H7 (cell line): ENCODE measurements around the gene RSBN1L. TPM values are rescaled to one million over a fixed set of nuclear protein-coding genes. Genes with fewer than 3 reads are reported as not detected.

Experiments
- DNase-seq: peaks from one replicate; pipeline ENCODE4 v3.0.0; 2012
- H3K27me3 ChIP-seq: 2 replicates; pipeline ENCODE4 v1.6.0; 2011; ENCODE audit warnings: mild to moderate bottlenecking, low read length; ENCODE audit not compliant: control insufficient read depth, insufficient read depth
- H3K36me3 ChIP-seq: replicated peaks from 2 replicates; pipeline ENCODE4 v1.5.1; 2011; ENCODE audit warnings: low read length; ENCODE audit not compliant: control insufficient read depth, insufficient read depth
- H3K4me3 ChIP-seq: 2 replicates; pipeline ENCODE4 v1.5.1; 2011; ENCODE audit warnings: low read depth, mild to moderate bottlenecking, control low read depth, low read length, moderate library complexity; ENCODE audit not compliant: insufficient read depth
- total RNA-seq: library from RNA; depleted of rRNA; stranded (reverse); fragments of >200 nt; shearing (Covaris generic); gene quantifications from 2 replicates; pipeline ENCODE4 v1.2.3, GENCODE V29; 2014

RSBN1L gene
- total RNA-seq, 1 experiment from 2014 or later, result 12.6 TPM

GRCh38 chr7:77808517-77808916, 112.3 kb downstream of the RSBN1L start:
- Histone ChIP-seq H3K27me3 (no peaks in the 10 kb centered on the region), H3K36me3 (no peaks in the 10 kb centered on the region), H3K4me3 (no peak overlapping the region)
- DNase-seq, result no peak

GRCh38 chr7:77811516-77812289, 115.4 kb downstream of the RSBN1L start:
- no peaks in the 10 kb centered on the region for H3K27me3 ChIP-seq
- no peak overlapping the region for H3K4me3 ChIP-seq
- H3K36me3 ChIP-seq, result no peaks in the 10 kb centered on the region
- DNase-seq, result no peak

GRCh38 chr7:77812290-77812685, 116.0 kb downstream of the RSBN1L start:
- no peak overlapping the region for H3K4me3 ChIP-seq
- H3K36me3 ChIP-seq, result no peaks in the 10 kb centered on the region
- DNase-seq, result no peak
- no peaks in the 10 kb centered on the region for H3K27me3 ChIP-seq

DNA sequence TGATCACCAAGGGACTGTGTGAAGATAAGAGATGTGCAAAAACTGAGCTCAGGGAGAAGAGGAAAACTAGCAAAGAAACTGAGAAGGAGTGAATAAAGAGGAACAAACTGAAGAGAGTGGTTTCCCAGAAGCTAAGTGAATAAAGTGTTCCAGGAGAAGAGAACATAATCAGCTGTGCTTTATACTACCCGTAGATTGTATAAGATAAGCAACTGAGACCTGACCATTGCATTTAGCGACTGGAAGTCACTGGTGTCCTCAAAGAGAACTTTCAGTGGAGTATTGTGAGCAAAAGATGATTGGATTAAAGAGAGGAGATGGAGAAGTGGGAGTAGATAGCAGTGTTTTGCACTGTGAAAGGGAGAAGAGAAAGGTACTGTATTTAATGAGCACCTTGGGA, 116.9 kb downstream of the RSBN1L start:
- no peak for DNase-seq
- Histone ChIP-seq H3K36me3 (no peaks in the 10 kb centered on the region), H3K27me3 (no peaks in the 10 kb centered on the region), H3K4me3 (no peak overlapping the region)

DNA sequence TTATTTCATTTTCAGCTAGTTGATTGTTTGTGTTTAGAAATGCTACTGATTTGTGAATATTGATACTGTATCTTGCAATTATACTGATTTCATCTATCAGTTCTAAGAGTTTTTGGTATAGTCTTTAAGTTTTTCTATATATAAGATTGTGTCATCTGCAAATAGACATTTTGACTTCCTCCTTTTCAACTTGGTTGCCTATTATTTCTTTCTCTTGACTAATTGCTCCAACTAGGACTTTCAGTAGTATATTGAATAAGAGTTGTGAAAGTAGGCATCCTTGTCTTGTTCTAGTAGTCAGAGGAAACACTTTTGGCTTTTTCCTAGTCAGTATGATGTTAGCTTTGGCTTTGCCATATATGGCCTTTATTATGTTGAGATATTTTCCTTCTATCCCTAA, 122.8 kb downstream of the RSBN1L start:
- no peaks in the 10 kb centered on the region for H3K36me3 ChIP-seq
- DNase-seq, result no peak
- no peaks in the 10 kb centered on the region for H3K27me3 ChIP-seq
- no peak overlapping the region for H3K4me3 ChIP-seq

GRCh38 chr7:77820967-77821366, 124.7 kb downstream of the RSBN1L start:
- no peak overlapping the region for H3K4me3 ChIP-seq
- no peaks in the 10 kb centered on the region for H3K36me3 ChIP-seq
- DNase-seq, result no peak
- H3K27me3 ChIP-seq, result no peaks in the 10 kb centered on the region

- H3K27me3 ChIP-seq, result no peaks in the 10 kb centered on the region
- H3K4me3 ChIP-seq, result no peak overlapping the region
- no peaks in the 10 kb centered on the region for H3K36me3 ChIP-seq
- no peak for DNase-seq
Measured at GRCh38 chr7:77822269-77822668, 126.0 kb downstream of the RSBN1L start.

GRCh38 chr7:77823787-77824186, 127.5 kb downstream of the RSBN1L start:
- H3K36me3 ChIP-seq, result no peaks in the 10 kb centered on the region
- no peaks in the 10 kb centered on the region for H3K27me3 ChIP-seq
- no peak overlapping the region for H3K4me3 ChIP-seq
- no peak for DNase-seq

DNA sequence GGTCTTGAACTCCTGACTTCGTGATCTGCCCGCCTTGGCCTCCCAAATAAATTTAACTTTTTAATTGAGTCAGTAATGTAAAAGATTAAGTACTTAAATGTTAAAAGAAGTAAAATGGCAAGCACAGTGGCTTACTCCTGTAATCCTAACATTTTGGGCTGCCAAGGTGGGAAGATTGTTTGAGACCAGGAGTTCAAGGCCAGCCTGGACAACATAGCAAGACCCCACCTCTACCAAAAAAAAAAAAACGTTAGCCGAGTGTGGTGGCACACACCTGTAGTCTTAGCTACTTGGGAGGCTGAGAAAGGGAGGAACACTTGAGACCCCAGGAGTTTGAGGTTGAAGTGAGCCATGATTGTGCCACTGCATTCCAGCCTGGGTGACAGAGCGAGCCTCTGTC, 128.4 kb downstream of the RSBN1L start:
- DNase-seq, result no peak
- Histone ChIP-seq H3K27me3 (no peaks in the 10 kb centered on the region), H3K36me3 (no peaks in the 10 kb centered on the region), H3K4me3 (no peak overlapping the region)

- no peaks in the 10 kb centered on the region for H3K27me3 ChIP-seq
- DNase-seq, result no peak
- no peak overlapping the region for H3K4me3 ChIP-seq
- H3K36me3 ChIP-seq, result no peaks in the 10 kb centered on the region
Measured at GRCh38 chr7:77825131-77825530, 128.9 kb downstream of the RSBN1L start.

DNA sequence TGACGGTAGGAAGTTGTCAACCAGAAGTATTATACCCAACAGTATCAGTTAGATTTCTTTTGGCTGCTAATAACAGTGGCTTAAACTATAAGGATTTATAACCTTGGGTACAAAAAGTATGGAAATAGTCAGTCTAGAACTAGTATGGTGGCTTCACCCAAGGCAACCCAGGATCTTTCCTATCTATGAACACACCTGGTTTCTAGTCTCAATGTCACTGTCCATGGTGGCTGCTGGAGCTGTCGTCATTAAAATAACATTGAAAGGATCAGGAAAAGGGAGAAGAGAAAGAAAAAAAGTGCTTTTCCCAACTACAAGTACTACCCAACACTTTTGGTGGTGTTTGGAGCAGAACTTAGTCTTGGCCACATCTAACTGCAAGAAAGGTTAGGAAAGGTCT, 130.0 kb downstream of the RSBN1L start:
- no peak for DNase-seq
- Histone ChIP-seq H3K4me3 (no peak overlapping the region), H3K36me3 (no peaks in the 10 kb centered on the region), H3K27me3 (no peaks in the 10 kb centered on the region)

DNA sequence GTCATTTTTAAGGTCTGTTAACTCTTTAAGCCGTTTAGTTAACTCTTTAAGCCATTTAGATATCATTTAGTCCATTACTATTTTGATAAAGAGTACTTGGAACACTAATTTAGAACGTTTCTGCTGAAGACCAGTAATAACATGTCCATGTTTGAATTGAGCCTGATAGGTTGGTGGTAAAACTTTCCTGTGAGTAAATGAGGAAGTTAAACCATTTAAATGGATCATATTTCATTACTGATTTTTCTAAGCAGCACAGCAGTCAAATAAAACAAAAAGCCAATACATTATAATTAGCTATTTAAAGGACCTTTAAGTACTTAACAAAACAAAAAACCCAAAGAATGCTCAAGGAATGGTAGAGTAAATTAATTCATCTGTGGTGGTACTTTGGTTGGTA, 131.7 kb downstream of the RSBN1L start:
- H3K27me3 ChIP-seq, result no peaks in the 10 kb centered on the region
- H3K36me3 ChIP-seq, result no peaks in the 10 kb centered on the region
- DNase-seq, result no peak
- no peak overlapping the region for H3K4me3 ChIP-seq

DNA sequence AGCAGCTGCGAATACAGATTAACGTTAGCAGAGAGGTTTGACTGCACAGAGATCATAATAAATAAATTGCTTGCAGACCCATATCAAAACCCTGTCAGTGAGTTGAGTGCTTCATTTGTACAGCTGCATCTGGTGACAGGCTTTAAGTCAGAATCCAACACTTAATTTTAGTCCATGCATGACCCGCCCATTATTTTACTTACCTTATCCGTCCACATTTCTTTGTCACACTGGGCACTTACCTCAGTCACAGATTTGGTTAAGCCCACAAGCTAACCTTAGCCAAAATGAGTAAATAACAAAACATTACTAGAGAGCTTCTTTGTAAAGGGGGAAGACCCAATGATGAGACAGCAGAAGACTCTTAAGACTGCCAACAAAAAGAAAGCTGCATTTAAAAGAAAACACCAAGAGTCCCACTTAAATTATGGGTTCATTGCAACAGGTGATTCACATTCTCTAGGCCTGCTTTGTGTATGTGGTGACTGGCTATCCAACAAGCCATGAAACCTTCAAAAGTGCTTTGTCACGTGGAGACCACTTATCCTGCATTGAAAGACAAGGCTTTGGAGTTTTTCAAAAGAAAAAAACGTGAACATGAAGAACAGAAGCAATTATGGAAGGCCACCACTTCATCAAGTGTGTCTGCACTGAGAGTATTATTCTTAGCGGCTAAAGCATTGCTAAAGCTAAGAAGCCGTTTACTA, 134.5 kb downstream of the RSBN1L start:
- no peak overlapping the region for H3K4me3 ChIP-seq
- H3K27me3 ChIP-seq, result no peaks in the 10 kb centered on the region
- H3K36me3 ChIP-seq, result no peaks in the 10 kb centered on the region
- no peak for DNase-seq

DNA sequence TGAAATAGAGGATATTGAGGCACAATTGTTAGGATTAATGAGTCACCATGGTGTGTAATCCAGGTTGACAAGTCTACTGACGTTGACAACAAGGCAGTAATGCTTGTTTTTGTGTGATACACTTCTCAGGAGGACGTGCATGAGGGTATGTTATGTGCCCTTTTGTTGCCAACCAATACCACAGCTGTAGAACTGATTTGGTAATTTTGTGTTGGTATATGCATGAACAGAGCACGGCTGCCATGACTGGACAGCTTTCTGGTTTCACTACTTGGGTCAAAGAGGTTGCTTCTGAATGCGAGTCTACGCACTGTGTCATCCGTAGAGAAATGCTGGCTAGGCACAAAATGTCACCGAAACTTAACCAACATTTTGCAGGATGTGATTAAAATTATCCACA, 135.2 kb downstream of the RSBN1L start:
- DNase-seq, result no peak
- Histone ChIP-seq H3K27me3 (no peaks in the 10 kb centered on the region), H3K36me3 (no peaks in the 10 kb centered on the region), H3K4me3 (no peak overlapping the region)

- DNase-seq, result no peak
- Histone ChIP-seq H3K27me3 (no peaks in the 10 kb centered on the region), H3K36me3 (no peaks in the 10 kb centered on the region), H3K4me3 (no peak overlapping the region)
Measured at GRCh38 chr7:77831953-77832352, 135.7 kb downstream of the RSBN1L start.
